ENCODE results near the gene PRAMEF2. TPM values are rescaled to one million over a fixed set of nuclear protein-coding genes. Genes with fewer than 3 reads are reported as not detected.
"Not testable (repeated sequence)": the region's sequence is repeated elsewhere in the genome, so short reads cannot be mapped to it uniquely, and the experiment has no call there.

PRAMEF2 gene
- total RNA-seq, 3 donors from 2014 or later = not detected

DNA sequence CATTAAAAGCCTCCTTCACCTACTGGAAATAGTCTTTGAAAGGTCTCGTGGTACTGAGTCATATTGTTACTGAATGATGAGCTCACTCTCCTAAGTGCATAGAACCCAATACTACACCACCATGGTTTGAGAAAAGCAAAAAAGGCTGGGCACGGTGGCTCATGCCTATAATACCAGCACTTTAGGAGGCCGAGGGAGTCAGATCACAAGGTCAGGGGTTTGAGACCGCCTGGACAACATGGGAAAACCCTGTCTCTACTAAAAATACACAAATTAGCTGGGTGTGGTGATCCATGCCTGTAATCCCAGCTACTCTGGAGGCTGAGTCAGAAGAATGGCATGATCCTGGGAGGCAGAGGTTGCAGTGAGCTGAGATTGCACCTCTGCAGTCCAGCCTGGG lies 5.1 kb upstream of the PRAMEF2 start:
- no peaks in the 10 kb centered on the region for H3K4me1 ChIP-seq (ENCODE audit: low read depth)
- peaks cover 4% of the 10 kb centered on the region for H3K9me3 ChIP-seq
- H3K36me3 ChIP-seq (ENCODE audit: low read depth) = no peaks in the 10 kb centered on the region
- no peak for ATAC-seq
- no peak for TF ChIP-seq CTCF (IDR thresholded peaks at IDR 0.05)
- H3K4me3 ChIP-seq = no peak overlapping the region
- no peak for DNase-seq
- intact Hi-C loops (cut with DNase I, micrococcal nuclease) = no loop called here

DNA sequence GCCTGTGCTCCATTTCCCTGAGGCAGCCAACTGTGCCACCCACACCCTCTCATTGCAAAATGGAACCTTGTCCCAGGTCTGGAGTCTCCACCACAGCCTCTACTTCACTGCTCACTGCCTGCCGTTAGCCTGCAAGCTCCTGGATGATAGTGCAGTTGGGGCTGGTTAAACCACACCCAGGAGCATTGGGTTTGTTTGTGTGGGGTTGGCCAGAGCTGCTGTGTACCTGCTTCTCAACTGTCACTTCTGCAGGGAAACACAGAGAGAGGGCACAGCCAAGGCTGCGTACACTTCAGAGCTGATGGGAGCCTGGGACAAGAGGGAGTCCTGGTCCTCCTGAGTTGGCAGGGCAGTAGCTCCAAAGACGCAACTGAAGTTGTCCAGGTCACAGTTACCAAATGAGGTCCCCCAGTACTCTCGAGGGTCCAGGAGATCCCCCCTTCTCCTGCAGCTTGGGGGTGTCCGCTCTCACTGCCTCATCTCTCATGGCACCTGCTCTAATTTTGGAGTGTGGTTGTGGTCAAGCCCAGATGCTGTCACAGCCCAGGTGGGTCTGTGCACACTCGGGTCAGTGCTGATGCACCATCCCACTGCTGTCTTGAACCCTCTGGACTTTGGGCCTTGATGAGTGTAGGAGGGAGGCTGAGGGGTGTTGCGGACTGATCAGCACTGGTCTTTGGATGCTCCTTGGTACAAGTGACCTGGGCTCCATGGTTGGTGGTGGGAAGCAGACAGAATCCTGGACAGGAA lies 6.4 kb downstream of the PRAMEF2 start:
- H3K4me3 ChIP-seq; H3K36me3 ChIP-seq (ENCODE audit: low read depth); intact Hi-C loops (cut with DNase I, micrococcal nuclease); DNase-seq; ATAC-seq; H3K9me3 ChIP-seq; H3K4me1 ChIP-seq (ENCODE audit: low read depth): not testable (repeated sequence)

- DNase-seq = not testable (repeated sequence)
Observed at GRCh38 chr1:12878453-12878852, 21.6 kb downstream of the PRAMEF2 start.

DNA sequence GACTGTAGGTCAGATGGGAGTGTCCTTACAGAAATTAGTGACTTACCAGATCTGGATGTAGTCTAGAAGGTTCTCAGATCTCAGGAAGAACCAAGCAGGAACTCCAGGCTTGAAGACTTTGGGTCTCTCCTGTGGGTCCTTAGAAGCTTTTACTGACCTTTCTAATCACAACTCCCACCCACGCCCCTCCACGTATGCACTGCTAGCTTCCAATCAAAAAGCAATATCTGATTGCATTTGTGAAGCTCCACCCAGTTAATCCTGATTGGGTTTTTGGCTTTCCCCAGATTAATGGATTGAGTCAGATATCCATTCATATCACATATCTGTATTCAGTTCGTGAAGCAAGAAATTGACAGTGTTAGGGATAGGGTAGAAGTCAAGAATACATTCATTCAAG lies 29.2 kb downstream of the PRAMEF2 start, which contains the start of gene PRAMEF4:
Gene PRAMEF4, minus strand, starts transcription at position 101 of the 400 bp plus-strand sequence. CDS start 2,807 bp downstream, outside the sequence.
- H3K4me1 ChIP-seq (ENCODE audit: low read depth); H3K4me3 ChIP-seq; intact Hi-C loops (cut with DNase I, micrococcal nuclease); DNase-seq; H3K36me3 ChIP-seq (ENCODE audit: low read depth); ATAC-seq; H3K9me3 ChIP-seq: not testable (repeated sequence)

More at GRCh38 chr1:12878453-12878852, 21.6 kb downstream of the PRAMEF2 start:
- H3K36me3 ChIP-seq (ENCODE audit: low read depth); H3K9me3 ChIP-seq; H3K4me1 ChIP-seq (ENCODE audit: low read depth); ATAC-seq; H3K4me3 ChIP-seq; intact Hi-C loops (cut with DNase I, micrococcal nuclease): not testable (repeated sequence)

GRCh38 chr1:12898170-12898569 lies 41.3 kb downstream of the PRAMEF2 start, which contains the start of gene PRAMEF10:
Gene PRAMEF10 (minus strand): TSS chr1:12898270. CDS start chr1:12895847, 2,423 bp downstream.
- H3K36me3 ChIP-seq (ENCODE audit: low read depth); intact Hi-C loops (cut with DNase I, micrococcal nuclease); H3K9me3 ChIP-seq; H3K4me3 ChIP-seq; DNase-seq; H3K4me1 ChIP-seq (ENCODE audit: low read depth); ATAC-seq: not testable (repeated sequence)

- DNase-seq; H3K4me1 ChIP-seq (ENCODE audit: low read depth); H3K9me3 ChIP-seq; H3K4me3 ChIP-seq; intact Hi-C loops (cut with DNase I, micrococcal nuclease); H3K36me3 ChIP-seq (ENCODE audit: low read depth); ATAC-seq: not testable (repeated sequence)
Observed at GRCh38 chr1:12899186-12899585, 42.3 kb downstream of the PRAMEF2 start.

GRCh38 chr1:12903793-12904572 lies 47.1 kb downstream of the PRAMEF2 start:
- H3K4me1 ChIP-seq (ENCODE audit: low read depth); DNase-seq; H3K4me3 ChIP-seq; ATAC-seq; intact Hi-C loops (cut with DNase I, micrococcal nuclease); H3K9me3 ChIP-seq; H3K36me3 ChIP-seq (ENCODE audit: low read depth): not testable (repeated sequence)

Other genes starting within 250 kb of the PRAMEF2 start
- gene DHRS3, start 238.9 kb upstream of the PRAMEF2 start, total RNA-seq = 100 to 1,000 TPM in 1 of 3 donors, 10 to 100 TPM in 2; 85.9 to 141 (median 90.1) TPM
- not detected for gene AADACL4, start 213.0 kb upstream of the PRAMEF2 start, total RNA-seq
- gene AADACL3, start 141.0 kb upstream of the PRAMEF2 start, total RNA-seq = not detected
- gene CFAP107, start 110.9 kb upstream of the PRAMEF2 start, total RNA-seq = not detected
- not detected for gene PRAMEF12, start 83.3 kb upstream of the PRAMEF2 start, total RNA-seq
- not detected for gene PRAMEF1, start 65.7 kb upstream of the PRAMEF2 start, total RNA-seq
- gene PRAMEF11, start 25.7 kb upstream of the PRAMEF2 start, total RNA-seq = not detected
- not detected for gene HNRNPCL1, start 8.4 kb upstream of the PRAMEF2 start, total RNA-seq
- not detected for gene PRAMEF4, start 29.1 kb downstream of the PRAMEF2 start, total RNA-seq
- gene PRAMEF10, start 41.2 kb downstream of the PRAMEF2 start, total RNA-seq = not detected
- gene PRAMEF7, start 59.5 kb downstream of the PRAMEF2 start, total RNA-seq = not detected
- gene PRAMEF6, start 90.5 kb downstream of the PRAMEF2 start, total RNA-seq = not detected
- not detected for gene PRAMEF27, start 199.5 kb downstream of the PRAMEF2 start, total RNA-seq
- not detected for gene HNRNPCL3, start 203.7 kb downstream of the PRAMEF2 start, total RNA-seq
- gene PRAMEF25, start 213.7 kb downstream of the PRAMEF2 start, total RNA-seq = not detected